ENCODE data around the gene MEIS2.
"Not testable (repeated sequence)": the region's sequence is repeated elsewhere in the genome, so short reads cannot be mapped to it uniquely, and the experiment has no call there.

Gene MEIS2

GRCh38 chr15:36992454-36992853 lies 107.9 kb downstream of the MEIS2 start:
- H3K4me3 ChIP-seq (ENCODE audit: low read depth, low read length), result no peak overlapping the region
- DNase-seq (ENCODE audit: low read depth), result no peak
- TF ChIP-seq CTCF (IDR thresholded peaks at IDR 0.05; ENCODE audit: low read depth, low read length, missing control alignments), result no peak

GRCh38 chr15:36988947-36989346 lies 111.4 kb downstream of the MEIS2 start:
- no peak for TF ChIP-seq CTCF (IDR thresholded peaks at IDR 0.05; ENCODE audit: low read depth, low read length, missing control alignments)
- no peak for DNase-seq (ENCODE audit: low read depth)

GRCh38 chr15:36982430-36982829 lies 117.9 kb downstream of the MEIS2 start:
- TF ChIP-seq CTCF (IDR thresholded peaks at IDR 0.05; ENCODE audit: low read depth, low read length, missing control alignments), result no peak
- DNase-seq (ENCODE audit: low read depth), result no peak
- H3K4me3 ChIP-seq (ENCODE audit: low read depth, low read length), result no peak overlapping the region

More at GRCh38 chr15:36988947-36989346, 111.4 kb downstream of the MEIS2 start:
- no peak overlapping the region for H3K4me3 ChIP-seq (ENCODE audit: low read depth, low read length)

- DNase-seq (ENCODE audit: low read depth); H3K4me3 ChIP-seq (ENCODE audit: low read depth, low read length): not testable (repeated sequence)
Observed at GRCh38 chr15:36980281-36980680, 120.1 kb downstream of the MEIS2 start.

- no peak overlapping the region for H3K4me3 ChIP-seq (ENCODE audit: low read depth, low read length)
- DNase-seq (ENCODE audit: low read depth), result no peak
- TF ChIP-seq CTCF (IDR thresholded peaks at IDR 0.05; ENCODE audit: low read depth, low read length, missing control alignments), result no peak
Observed at GRCh38 chr15:36978625-36979024, 121.7 kb downstream of the MEIS2 start.

GRCh38 chr15:36978126-36978525 lies 122.2 kb downstream of the MEIS2 start:
- TF ChIP-seq CTCF (IDR thresholded peaks at IDR 0.05; ENCODE audit: low read depth, low read length, missing control alignments), result no peak
- DNase-seq (ENCODE audit: low read depth), result no peak
- H3K4me3 ChIP-seq (ENCODE audit: low read depth, low read length), result no peak overlapping the region

GRCh38 chr15:36977659-36978058 lies 122.7 kb downstream of the MEIS2 start:
- no peak for DNase-seq (ENCODE audit: low read depth)
- H3K4me3 ChIP-seq (ENCODE audit: low read depth, low read length), result no peak overlapping the region
- no peak for TF ChIP-seq CTCF (IDR thresholded peaks at IDR 0.05; ENCODE audit: low read depth, low read length, missing control alignments)

GRCh38 chr15:36972704-36973103 lies 127.6 kb downstream of the MEIS2 start:
- no peak for DNase-seq (ENCODE audit: low read depth)
- no peak overlapping the region for H3K4me3 ChIP-seq (ENCODE audit: low read depth, low read length)
- TF ChIP-seq CTCF (IDR thresholded peaks at IDR 0.05; ENCODE audit: low read depth, low read length, missing control alignments), result no peak
